ENCODE data around the gene KLK12. TPM values are rescaled to one million over a fixed set of nuclear protein-coding genes. Genes with fewer than 3 reads are reported as not detected.

KLK12 gene
- total RNA-seq, 4 donors from 2014 or later: not detected

DNA sequence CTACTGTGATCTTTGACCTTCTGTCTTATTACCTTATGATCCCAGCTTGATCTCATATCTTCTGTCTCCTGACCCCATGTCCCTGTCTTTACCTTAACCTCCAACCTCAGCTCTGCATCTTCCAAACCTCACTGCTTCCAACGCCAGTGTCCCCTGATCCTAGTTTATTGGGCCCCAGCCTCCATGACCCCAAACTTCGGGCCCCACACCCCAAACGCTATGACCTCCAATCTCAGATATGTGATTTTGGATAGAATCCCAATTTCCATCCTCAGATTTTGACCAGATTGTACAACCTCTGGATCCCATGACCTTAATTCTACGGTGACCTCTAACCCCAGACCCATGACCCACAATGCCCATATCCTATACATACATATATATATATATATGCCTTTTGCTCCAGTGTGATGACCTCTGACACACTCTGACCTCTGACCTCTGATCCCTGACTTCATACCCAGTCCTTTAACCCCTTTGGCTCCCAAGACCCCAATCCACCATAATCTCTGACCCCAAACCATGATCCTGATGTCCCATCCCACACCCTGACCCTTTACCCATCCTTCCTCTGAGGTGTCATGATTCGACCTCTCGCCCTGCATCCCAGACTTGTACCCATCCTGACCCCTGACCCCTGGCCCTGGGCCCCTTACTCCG is 3.5 kb downstream of the KLK12 start:
- ATAC-seq (no peak), DNase-seq (no peak)
- Histone ChIP-seq H3K27ac (no peak overlapping the region), H3K27me3 (no peaks in the 10 kb centered on the region), H3K4me3 (no peak overlapping the region), H3K4me1 (no peaks in the 10 kb centered on the region), H3K36me3 (no peaks in the 10 kb centered on the region), H3K9me3 (no peaks in the 10 kb centered on the region)
- in situ Hi-C loops (cut with MboI; ENCODE audit: low sequenced_read_pairs in 4 of 4): no loop called here
- no peak for TF ChIP-seq POLR2A (IDR thresholded peaks at IDR 0.05)
- no peak for TF ChIP-seq CTCF (IDR thresholded peaks at IDR 0.05 in 4 of 5, conservative IDR thresholded peaks at IDR 0.05 in 1 of 5)
- intact Hi-C loops (cut with DNase I; ENCODE audit: low total_unique reads): no loop called here

DNA sequence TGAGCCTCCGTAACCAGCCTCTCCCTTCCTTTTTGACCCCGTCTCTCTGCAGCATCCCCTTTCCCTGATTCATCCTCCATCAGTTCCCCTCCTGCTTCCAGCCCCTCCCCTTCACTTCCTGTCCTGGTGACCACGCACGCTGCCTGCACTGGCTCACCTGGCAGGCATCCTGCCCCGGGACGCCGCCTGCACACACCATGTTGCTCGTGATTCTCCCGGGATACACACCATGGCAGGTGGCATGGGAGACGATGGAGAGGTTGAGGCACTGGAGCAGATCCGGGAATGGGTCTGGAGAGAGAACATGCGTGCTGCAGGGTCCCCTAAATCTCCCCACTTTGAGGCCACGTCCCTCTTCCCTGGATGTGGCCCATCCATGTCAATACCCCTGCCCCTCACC is 4.2 kb downstream of the KLK12 start:
- no peak overlapping the region for H3K27ac ChIP-seq
- DNase-seq (no peak), ATAC-seq (no peak)
- H3K9me3 ChIP-seq: no peaks in the 10 kb centered on the region
- no peaks in the 10 kb centered on the region for H3K4me1 ChIP-seq
- in situ Hi-C loops (cut with MboI; ENCODE audit: low sequenced_read_pairs in 4 of 4) (no loop called here), intact Hi-C loops (cut with DNase I; ENCODE audit: low total_unique reads) (no loop called here)
- no peak overlapping the region for H3K4me3 ChIP-seq
- no peak for TF ChIP-seq POLR2A (IDR thresholded peaks at IDR 0.05)
- no peak for TF ChIP-seq CTCF (IDR thresholded peaks at IDR 0.05 in 4 of 5, conservative IDR thresholded peaks at IDR 0.05 in 1 of 5)
- no peaks in the 10 kb centered on the region for H3K27me3 ChIP-seq
- no peaks in the 10 kb centered on the region for H3K36me3 ChIP-seq

- Histone ChIP-seq H3K36me3 (no peaks in the 10 kb centered on the region), H3K27me3 (no peaks in the 10 kb centered on the region), H3K9me3 (no peaks in the 10 kb centered on the region), H3K4me3 (no peak overlapping the region), H3K27ac (no peak overlapping the region), H3K4me1 (no peaks in the 10 kb centered on the region)
- no peak for DNase-seq
- in situ Hi-C loops (cut with MboI; ENCODE audit: low sequenced_read_pairs in 4 of 4) (no loop called here), intact Hi-C loops (cut with DNase I; ENCODE audit: low total_unique reads) (no loop called here)
- TF ChIP-seq POLR2A (IDR thresholded peaks at IDR 0.05) (no peak), CTCF (IDR thresholded peaks at IDR 0.05 in 4 of 5, conservative IDR thresholded peaks at IDR 0.05 in 1 of 5) (no peak)
- ATAC-seq: no peak
Observed at GRCh38 chr19:51029718-51030117, 5.1 kb downstream of the KLK12 start.

DNA sequence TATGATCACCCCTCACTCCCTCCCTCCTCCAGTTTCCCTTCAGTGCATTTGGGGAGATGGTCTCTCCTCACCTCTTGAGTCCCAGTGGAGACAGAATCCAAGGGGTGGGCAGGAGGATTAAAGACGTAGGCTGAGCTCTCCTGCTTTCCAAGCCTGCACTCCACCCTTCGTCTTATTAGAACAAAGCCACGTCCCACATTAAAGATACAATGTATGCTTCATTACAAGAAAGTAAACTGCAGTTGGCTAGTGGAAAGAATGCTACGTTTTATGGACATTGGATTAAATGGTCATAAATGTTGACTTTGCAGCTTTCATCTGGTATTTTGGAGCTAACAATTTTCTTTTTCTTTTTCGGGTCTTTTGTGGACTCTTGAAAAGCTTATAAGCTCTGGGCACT is 6.9 kb downstream of the KLK12 start:
- Histone ChIP-seq H3K4me1 (no peaks in the 10 kb centered on the region), H3K27me3 (peaks cover 0 to 2% (median 0%) of the 10 kb centered on the region in 3 donors), H3K9me3 (no peaks in the 10 kb centered on the region), H3K4me3 (no peak overlapping the region), H3K36me3 (no peaks in the 10 kb centered on the region), H3K27ac (no peak overlapping the region)
- ATAC-seq: no peak
- in situ Hi-C loops (cut with MboI; ENCODE audit: low sequenced_read_pairs in 4 of 4): no loop called here
- intact Hi-C loops (cut with DNase I; ENCODE audit: low total_unique reads): no loop called here
- no peak for TF ChIP-seq POLR2A (IDR thresholded peaks at IDR 0.05)
- no peak for TF ChIP-seq CTCF (IDR thresholded peaks at IDR 0.05 in 4 of 5, conservative IDR thresholded peaks at IDR 0.05 in 1 of 5)
- DNase-seq: no peak

Measured in gastrocnemius medialis (tissue), 4 donors.